ENCODE results near the gene KRT35.
"Not testable (repeated sequence)": the region's sequence is repeated elsewhere in the genome, so short reads cannot be mapped to it uniquely, and the experiment has no call there.

KRT35 gene

DNA sequence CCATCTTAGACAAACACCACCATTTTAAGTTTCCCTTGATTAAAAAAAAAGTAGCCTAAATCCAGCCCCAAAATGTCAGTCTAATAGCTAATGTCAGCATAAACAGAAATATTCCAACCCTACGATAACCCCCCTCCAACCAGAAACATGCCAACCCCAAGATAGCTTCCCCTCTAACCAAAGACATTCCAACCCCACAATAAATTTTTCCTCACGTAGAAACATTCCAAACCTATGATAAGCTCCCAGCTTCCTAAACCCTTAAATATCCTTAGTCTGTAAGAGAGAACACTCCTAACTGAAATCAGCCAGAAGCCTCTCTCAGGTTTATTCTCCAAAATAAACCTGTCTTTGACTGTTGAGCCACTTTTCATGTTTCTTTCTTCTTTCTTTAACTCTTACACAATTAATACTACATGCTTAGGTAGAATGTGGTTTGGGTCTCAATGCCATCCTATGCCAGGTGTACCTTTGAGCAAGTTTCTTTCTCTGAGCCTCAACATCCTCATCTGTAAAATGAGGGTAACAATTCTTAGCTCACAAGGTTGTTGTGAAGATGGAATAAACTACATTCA lies 29.7 kb downstream of the KRT35 start:
- DNase-seq, result no peak

DNA sequence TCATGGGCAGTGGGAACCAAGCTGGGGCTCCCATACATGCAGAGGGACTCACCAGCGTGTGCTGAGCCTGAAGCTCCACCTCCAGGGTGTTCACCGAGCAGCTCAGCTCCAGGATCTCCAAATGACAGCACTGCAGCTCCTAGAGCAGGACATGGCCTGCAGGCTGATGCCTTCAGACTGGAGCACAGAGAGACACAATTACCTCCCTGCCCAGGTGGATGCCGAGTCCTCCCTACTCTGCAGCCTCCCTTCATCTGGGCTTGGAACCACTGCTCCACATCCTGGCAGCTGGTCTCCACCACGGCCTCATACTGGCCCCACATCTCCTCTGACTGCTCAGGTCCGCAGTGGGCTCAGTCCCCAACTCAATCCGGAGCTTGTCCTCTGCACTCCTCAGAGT lies 31.9 kb downstream of the KRT35 start:
- no peak for DNase-seq

DNA sequence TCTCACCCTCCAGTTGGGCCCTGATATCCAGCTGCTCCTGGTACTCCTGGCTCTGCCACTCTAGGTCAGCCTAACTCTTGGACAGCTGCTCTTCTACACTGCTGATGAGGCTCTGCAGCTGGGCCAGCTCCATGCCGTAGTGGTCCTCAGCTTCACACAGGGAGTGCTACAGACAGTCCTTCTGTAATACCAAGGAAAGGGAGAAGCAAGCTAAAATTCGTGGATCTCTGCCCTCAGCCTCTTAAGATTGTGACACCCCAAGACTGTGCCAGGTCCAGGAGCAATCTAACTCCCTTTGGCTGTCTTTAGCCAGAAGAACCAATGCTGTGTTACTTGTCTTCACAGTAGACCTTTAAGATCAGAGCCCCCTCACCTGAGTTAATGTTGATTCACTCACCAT lies 32.4 kb downstream of the KRT35 start:
- DNase-seq, result no peak

DNA sequence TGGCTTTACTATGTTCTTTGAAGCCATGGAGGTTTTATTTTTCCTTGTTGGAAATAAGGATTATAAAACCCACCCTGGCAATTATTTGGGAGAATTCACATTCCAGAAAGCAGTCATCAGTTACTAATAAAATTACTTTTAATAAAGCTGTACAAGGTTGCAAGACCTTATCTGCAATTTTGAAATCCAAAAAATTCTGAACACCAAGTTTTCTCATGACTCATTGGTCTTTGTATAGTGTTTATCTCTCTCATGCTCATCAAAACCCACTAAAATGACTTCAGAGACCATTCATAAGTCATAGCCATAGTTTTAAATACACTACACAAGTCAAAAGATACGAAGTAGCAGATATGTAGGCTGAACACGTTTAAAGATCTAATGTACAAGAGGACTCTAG lies 34.1 kb downstream of the KRT35 start:
- no peak for DNase-seq

DNA sequence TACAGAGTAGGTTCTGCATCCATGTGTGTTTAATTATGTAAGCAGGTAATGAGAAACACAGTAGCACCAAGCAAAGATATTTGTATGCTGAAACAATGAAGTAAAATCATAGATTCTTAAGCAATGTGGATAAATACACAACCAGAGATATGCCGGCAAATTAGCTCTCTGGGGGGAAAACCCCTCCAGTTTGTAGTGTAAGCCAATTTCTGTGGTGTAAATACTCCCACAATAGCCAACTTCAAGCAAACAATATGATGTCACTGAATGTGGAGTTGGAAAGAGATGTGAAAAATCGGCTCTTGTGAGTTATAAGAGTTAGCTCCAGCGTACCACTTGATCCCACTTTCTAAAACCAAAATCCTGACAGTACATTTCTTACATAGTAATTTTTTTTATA lies 36.3 kb downstream of the KRT35 start:
- no peak for DNase-seq

DNA sequence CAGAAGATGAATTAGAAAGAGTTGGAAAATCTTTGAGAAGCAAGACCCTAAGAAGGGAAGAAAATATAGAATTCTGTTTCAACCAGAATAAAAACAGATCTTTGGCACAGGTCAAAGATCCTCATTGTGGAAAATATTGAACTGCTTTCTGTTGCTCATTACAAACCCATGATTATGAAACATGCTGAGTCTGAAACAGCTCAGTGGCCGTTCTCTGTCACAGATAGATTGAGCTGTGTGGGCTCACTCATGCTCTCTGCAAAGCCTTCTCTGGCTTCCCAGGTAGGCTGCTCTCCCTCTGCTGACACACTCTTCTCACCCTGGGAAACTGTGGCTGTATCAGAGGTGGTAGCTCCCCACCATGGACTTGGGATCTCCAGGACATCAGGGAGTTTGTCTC lies 36.8 kb downstream of the KRT35 start:
- DNase-seq, result no peak

DNA sequence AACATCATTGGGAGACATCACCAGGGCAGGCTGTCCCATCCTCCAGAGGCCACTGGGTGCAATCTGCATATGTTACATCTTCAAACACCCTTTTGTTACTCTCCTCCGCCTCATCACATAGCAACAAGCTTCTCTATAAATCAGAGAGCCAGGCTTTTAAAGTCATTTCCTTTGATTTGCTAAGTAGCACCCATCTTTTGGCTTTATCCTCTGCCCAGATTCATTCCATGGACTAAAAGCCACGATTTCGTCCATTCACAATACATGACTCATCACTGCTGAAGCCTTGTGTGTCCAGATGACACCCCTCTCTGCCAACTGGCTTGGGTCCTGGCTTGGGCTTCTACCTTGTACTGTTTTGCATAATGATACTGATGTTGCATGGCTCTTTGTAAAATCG lies 38.2 kb downstream of the KRT35 start:
- no peak for DNase-seq

DNA sequence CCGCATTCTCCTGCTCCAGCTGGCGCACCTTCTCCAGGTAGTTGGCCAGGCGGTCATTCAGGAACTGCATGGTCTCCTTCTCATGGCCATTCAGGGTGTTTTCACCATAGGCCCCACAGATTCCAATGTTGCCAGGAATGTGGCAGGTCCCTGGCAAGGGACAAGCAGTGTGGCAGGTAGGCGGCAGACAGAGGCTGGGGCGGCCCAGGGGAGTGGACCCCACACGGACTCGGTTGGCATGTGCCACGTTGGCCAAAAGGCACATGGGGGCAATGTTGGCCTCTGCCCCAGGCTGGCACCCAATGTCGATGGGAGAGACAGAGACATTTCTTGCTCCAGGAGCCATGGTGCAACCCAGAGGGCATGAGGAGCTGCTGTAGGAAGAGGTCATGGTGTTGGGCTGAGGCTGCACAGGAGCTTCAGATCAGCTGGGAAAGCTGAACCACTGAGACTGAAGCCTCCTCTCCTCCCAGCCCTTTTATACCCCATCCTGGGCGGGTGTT lies 40.4 kb downstream of the KRT35 start, which contains the start of gene KRT38:
Gene KRT38, minus strand, starts transcription at position 453 of the 503 bp plus-strand sequence. Its CDS starts 62 bp downstream, at position 391.
- DNase-seq, result no peak

DNA sequence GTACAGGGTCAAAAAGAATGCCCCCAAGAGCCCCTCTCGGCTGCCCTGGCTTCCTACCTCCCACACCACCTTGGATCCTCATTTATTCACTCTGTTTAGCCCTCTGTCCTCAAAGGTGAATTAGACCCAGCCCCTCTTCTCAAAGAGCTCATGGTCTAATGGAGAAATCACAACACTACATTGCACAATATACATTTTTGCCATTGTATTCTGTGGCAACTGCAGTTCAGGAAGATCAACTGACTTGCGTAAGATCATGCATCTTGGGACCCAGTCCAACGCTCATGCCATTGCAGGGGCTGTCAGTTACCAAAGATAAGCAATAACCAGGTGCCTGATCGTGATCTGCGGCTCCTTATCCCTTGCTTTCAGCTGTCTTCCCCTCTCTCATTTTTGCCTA lies 41.6 kb downstream of the KRT35 start:
- DNase-seq, result no peak

DNA sequence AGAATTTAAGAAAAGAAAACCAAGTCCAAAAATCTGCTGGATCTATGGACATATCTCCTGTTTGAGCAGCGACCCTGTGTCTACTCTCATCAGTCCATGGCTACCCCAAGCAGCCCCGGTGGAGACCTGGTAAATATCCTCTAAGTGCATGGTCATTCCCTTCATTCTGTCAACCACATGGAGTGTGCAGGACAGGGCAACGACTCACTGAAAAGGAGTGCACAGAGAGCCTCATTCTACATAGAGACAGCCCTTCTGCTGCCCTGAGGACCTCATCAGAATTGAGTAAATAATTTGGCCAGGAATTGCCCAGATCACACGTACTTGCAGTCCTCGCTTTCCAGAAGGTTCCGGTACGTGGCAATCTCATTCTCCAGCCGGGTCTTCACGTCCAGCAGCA lies 43.2 kb downstream of the KRT35 start:
- DNase-seq, result no peak

DNA sequence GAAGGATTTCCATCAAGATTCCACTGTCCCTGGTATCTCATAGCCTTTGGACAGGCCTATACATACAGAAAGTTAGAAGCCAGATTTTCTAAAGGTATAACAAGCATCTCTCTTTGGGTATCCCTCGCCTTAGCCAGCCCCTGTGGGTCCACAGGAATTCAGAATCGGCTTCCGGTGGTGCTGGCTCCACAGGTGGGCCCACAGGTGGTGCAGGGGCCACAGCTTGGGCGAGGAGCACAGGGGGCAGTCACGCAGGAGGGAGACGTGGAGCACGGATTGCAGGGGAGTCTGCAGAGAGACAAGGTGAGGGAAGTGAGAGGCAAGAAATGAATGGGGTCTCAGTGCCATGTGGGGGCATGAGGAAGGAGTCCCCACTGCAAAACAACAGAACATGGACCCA lies 43.7 kb downstream of the KRT35 start:
- DNase-seq, result no peak

DNA sequence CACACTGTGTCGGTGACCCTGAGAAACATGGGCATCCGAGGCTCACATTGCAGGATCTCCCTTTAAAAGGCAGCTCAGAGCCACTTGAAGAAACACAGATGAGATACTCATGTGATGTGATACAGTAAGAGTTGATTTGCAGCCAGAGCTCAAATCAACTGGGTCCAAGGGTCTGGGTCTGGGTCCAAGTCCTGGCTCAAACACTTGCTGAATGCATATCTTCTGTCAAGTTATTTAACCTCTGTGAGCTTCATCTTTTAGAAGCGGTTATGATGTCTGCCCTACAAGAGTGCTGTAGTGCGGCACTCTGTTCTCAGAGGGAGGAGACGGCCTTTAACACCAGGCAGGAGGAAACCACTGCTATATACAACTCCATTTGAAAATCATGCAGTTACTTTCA lies 46.5 kb downstream of the KRT35 start:
- no peak for DNase-seq

DNA sequence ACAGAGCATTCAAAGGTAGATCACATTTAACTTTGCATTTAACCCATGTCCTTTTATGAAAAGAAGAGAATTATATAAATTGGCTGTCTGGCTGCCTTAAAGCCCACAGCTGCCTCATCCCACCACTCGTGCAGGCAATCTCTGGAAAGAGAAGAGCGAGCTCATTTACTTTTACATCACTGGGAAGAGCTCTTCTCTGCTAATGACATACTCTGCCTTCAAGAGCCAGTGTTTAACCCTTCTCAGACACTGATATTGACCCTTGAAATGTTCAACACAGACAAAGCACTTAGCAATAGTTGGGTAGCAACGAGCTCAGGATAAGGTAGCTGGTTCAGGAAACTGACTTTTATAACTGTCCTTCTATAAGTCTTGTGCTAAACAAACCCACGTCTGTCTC lies 46.9 kb downstream of the KRT35 start:
- DNase-seq, result no peak

DNA sequence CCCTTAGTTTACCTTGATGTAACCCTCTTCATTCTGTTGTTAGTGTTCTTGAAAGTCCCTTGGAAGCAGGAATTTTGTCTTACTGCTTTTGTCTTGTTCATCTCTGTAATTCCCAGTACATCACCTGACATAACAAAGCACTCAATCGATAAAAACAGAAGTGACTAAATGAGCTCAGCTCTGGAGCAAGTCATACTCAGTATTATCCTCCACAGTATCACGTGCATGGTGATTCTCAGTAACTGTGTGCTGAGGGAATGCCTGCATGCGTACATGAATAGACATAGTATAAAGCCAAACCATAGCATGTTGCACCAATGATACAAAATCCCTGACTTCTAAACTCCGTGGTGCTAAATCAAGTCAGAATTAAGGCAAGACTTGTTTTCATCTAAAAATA lies 47.4 kb downstream of the KRT35 start:
- DNase-seq, result no peak

DNA sequence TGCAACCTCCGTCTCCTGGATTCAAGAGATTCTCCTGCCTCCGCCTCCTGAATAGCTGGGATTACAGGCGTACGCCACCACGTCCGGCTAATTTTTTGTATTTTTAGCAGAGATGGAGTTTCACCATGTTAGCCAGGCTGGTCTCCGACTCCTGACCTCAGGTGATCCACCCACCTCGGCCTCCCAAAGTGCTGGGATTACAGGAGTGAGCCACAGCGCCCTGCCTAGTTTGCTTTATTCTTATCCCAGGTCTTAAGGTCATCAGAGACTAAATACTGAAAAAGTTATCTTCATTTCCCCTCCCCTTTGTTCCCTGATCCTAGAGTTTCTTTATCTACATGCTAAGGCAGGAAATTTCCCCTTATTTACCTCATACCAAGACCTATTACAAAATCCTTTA lies 50.6 kb downstream of the KRT35 start:
- not testable (repeated sequence) for DNase-seq

DNA sequence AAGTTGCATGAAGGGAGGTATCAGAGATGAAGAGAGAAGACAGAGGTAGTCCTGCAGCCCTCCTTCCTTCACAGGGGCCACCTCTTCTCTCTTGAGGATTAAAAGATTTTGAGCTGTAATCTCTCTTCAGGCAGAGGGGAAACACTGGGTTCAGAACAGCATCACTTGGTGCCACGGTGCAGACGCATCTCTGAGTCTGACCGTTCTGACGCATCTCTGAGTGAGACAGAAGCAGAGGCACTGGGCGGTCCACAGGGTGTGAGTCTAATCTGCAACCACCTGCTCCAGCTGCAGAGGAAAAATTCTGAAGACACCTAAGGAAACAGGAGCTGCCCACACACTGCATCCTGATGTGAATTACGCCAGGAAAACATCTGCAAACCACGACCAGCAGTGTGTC lies 51.3 kb downstream of the KRT35 start:
- no peak for DNase-seq

DNA sequence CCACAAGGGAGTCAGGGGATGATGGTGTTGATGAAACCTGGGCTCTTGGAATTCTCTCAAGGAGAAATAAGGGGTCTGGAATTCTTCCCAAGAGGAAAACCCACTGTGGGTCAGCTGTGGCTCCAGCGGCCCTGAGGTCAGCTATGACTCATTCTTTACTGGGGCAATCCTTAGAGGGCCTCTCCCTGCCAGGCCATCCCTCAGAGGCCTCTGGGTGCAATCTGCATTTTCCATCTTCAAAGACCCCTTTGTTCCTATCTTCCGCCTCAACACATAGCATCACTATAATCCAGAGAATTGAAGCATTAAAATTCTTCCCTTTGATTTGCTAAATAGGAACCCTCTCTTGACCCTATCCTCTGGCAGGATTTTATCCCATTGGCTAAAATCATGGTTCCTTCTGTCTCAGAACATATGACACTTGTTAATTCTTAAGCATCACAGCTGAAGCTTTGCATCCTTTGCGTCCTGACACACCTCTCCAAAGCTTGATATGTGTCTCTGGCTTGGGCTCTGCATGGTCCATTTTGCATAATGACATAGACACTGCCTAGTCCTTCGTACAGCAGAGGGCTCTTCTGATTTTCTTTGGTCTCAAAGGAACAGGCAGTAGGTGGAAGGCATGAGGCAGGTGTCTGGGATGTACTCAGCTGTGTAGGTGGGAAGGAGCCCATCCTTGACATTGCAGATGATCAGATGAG lies 52.2 kb downstream of the KRT35 start:
- no peak for DNase-seq
